Tongue (tissue), 2 donors: ENCODE results near the gene GASK1B. TPM values are rescaled to one million over a fixed set of nuclear protein-coding genes. Genes with fewer than 3 reads are reported as not detected.

Experiments used
- DNase-seq: peaks from one replicate; pipeline ENCODE4 v3.0.0-alpha.2; 2015
- total RNA-seq: library from RNA; depleted of rRNA; stranded (reverse); fragments of >200 nt; gene quantifications from one replicate; pipeline ENCODE4 v1.2.3, GENCODE V29; 2014

GASK1B gene
- total RNA-seq, 1 donor from 2014 or later = 119 TPM

DNA sequence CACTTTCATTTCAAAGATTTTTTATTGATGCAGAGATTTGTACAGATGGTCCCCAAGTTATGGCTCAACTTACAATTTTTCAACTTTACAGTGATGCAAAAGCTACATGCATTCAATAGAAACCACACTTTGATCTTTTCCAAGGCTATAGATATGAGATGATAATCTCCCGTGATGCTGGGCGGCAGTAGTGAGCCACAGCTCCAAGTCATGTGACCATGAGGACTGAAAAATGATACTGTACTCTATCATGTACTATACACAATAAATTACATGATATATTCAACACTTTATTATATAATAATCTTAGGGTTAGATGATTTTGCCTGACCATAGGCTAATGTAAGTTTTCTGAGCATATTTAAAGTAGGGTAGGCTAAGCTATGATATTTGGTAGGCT, 14.0 kb upstream of the GASK1B start:
- DNase-seq = no peak

- no peak for DNase-seq
These were observed 9.9 kb upstream of the GASK1B start for GRCh38 chr4:158182736-158183135.

DNA sequence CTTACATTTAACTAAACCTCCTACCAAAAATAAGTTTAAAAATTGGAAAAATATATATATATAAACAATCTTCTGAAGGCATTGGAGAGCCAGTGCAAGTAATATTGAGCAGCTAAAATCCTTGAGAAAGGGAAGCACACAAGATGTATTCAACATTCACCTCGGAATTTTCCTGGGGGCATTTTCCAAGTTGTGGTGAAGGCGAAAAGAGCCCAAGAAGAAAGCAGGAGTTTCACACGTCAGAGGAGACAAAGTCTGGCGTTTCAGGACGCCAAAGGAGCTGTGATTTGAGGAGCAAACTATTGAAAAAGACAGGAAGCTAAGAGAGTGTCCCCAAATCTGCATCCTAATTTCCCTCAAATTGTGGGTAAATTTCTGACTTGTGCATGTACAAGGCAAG, 9.1 kb upstream of the GASK1B start:
- no peak for DNase-seq

DNA sequence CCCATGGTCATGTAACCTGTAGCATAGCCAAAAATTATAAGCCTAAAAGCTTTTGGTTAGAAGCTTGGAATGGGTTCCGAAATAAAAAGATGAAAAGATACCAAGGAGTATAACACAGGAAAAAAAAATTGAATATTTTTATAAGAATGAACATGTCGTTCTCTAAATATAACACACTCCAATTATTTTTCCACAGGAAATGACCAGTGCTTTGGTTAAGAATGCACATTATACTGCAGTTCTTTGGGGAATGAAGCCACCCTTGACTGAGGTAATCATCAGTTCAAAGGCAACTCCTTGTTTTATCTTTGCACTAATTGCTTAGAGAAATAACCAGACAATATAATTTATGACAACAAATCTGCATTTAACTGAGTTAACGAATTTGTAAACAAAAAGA, 6.6 kb upstream of the GASK1B start:
- no peak for DNase-seq

DNA sequence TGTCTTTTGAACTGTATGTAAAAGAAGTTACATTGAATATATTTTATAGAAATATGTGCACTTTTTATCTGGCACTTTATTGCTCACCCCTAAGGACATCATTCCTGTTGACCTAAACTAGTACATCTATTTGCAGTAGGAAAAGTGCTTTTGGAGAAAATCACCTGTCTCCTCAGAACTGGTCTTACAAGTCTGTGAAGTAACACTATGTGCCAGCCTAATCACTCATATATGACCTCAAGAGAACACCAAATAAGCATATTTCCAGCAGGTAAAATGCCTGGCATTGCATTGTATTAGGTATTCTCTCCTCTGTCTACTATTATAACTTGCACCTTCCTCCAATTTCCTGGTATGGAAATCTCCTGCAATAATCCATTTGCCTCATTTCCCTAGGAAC, 4.0 kb upstream of the GASK1B start:
- no peak for DNase-seq

GRCh38 chr4:158176108-158176507, 3.3 kb upstream of the GASK1B start:
- DNase-seq = no peak

GRCh38 chr4:158170691-158171561, 1.9 kb downstream of the GASK1B start:
- DNase-seq = peak; percentile 33

DNA sequence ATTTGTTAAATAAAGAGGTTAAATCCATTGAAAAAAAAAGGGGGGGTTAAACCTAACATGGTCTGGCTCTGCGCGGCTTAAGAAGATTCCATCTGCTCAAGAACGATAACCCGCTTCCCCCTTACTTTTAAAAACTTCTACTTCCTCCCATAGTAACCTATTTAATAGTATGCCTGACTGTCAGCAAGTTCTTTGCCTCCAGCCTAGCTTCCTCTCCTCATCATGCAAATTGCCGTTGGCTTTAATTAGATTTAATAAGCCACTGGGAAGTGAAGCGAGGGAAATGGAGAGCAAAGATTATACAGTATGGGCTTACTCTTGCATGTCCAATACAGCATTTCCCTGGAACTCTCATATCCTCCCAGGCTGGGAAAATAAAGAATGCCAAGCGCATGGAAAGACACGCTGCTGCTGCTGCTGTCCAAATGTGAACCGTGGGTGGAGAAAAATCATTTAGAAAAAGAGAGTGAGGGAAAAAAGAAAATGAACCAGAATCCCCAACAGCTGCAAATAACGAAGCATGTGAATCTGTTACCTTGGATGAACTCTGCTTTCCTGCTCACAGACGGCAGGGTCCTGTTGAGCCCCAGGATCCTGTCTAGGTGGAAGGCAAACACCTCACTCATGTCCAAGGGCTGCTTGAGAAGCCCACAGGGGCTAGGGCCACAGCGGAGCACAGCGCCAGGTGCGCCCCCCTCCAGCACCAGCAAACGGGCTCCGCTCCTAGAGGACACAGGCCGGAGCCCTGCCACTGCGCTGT, 2.7 kb downstream of the GASK1B start:
- peak; percentile 94 for DNase-seq

GRCh38 chr4:158169506-158169905, 3.3 kb downstream of the GASK1B start:
- DNase-seq = peak; percentile 71

DNA sequence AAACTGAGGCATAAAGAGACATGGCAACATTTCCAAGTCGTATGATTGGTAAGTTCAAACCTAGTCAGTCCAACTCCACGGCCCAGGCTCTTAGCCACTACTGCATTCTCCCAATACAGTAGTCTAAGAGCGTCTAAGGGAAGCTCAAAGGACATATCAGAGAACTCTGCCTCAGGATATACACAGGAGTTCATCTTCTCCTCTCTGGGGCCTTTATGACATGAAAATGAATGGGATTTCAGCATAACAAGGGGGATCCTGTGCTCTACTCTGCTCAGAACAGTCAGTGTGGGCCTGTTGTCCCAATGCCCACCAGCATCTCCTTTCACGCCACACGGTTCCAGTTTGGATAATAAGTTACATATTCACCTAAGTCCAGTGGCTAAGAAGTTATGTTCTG, 4.2 kb downstream of the GASK1B start:
- no peak for DNase-seq

DNA sequence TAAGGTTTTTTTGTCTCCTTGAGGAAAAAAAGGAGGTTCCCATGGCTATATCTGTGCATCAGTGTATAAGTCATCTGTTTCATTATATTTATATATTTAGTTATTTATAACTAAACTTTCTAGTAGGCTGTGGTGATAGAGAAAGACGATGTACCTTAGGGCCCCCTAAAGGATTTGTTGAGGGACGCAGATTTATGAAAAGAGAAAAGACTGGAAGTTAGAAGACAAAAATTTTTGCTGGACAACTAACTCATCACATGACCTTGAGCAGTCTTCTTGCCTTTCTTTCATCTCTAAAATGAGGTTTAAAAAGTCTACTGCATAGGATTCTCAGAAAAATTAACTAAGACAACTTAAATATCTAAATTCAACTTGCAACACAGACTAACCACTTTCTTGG, 6.1 kb downstream of the GASK1B start:
- DNase-seq = no peak

- DNase-seq = peak; percentile 79
These were observed 8.0 kb downstream of the GASK1B start for GRCh38 chr4:158164768-158165213.

- DNase-seq = peak; percentile 22
These were observed 8.7 kb downstream of the GASK1B start for GRCh38 chr4:158163941-158164767.

GRCh38 chr4:158162631-158163030, 10.2 kb downstream of the GASK1B start:
- DNase-seq = no peak

GRCh38 chr4:158161551-158162354, 11.1 kb downstream of the GASK1B start:
- DNase-seq = peak; percentile 19

DNA sequence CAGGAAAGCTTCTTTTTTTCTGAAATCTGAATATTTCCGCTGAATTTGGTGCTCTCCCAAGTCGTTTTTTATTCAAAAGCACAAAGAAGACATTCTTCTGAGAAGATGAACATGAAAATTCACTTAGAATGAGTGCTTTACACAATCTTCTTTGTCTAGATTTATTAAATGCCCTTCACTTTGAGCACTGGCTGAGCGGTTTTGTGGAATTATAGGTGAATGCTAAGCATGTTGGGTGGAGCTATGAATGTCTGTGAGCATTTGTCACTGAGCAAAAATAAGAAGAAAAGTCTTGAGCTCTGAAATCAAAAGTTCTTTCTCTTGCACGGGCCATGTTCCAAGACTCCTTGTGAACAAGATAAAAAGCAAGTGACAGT, 13.1 kb downstream of the GASK1B start:
- no peak for DNase-seq

GRCh38 chr4:158159054-158159717, 13.6 kb downstream of the GASK1B start:
- DNase-seq = no peak

DNA sequence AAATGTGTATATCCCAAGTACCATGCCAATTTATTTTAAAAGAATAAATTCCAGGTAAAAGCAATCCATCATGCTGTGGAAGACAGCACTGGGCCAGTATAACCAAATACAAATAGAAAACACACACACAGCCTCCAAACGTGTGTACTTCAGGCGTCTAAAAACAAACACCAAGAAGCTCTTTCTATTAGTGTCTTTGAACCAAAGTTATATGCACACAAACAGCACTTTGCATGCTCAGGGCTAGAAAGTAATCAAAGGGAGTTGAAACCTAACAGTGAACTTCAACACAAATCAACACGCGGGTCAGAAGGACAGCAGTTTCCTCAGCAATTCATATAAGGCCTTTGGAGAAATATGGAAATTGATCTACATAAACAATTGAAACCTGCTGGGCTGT, 15.4 kb downstream of the GASK1B start:
- DNase-seq = no peak

GRCh38 chr4:158155656-158156356, 17.0 kb downstream of the GASK1B start:
- DNase-seq = no peak

GRCh38 chr4:158147151-158147550, 25.7 kb downstream of the GASK1B start:
- no peak for DNase-seq

- no peak for DNase-seq
These were observed 26.1 kb downstream of the GASK1B start for GRCh38 chr4:158146736-158147135.
